CD14-positive monocyte (primary cell): Measurements from ENCODE around the gene ADAMTSL1. TPM values are rescaled to one million over a fixed set of nuclear protein-coding genes. Genes with fewer than 3 reads are reported as not detected.

Experiments
- DNase-seq, 3 donors: peaks; one replicate each; pipeline ENCODE4 v3.0.0-alpha.2; 2011 to 2022
- H2AFZ ChIP-seq: 2 replicates; pipeline ENCODE4 v1.6.0; 2012; ENCODE audit warnings: mild to moderate bottlenecking, low read depth, low read length, inconsistent platforms; ENCODE audit not compliant: insufficient read depth, poor library complexity, severe bottlenecking
- H3K27ac ChIP-seq, 2 donors: 1 replicate in 1 of 2; 2 replicates in 1 of 2; pipeline ENCODE4 v1.5.1; 2012 to 2013; ENCODE audit warnings: low read length in 2 of 2, control low read depth in 1 of 2, inconsistent platforms in 1 of 2, low read depth in 1 of 2, mild to moderate bottlenecking in 1 of 2
- H3K27me3 ChIP-seq, 2 donors: one replicate each; pipeline versions ENCODE4 v1.6.0 to v1.6.1; 2011 to 2013; ENCODE audit warnings: low read length in 2 of 2; ENCODE audit not compliant: control insufficient read depth in 2 of 2, insufficient read depth in 2 of 2
- H3K36me3 ChIP-seq, 2 donors: replicated peaks in 1 of 2; 1 replicate in 1 of 2; 2 replicates in 1 of 2; pipeline versions ENCODE4 v1.5.1 to v1.6.1; 2012 to 2013; ENCODE audit warnings: low read length in 2 of 2, control low read depth in 1 of 2, inconsistent platforms in 1 of 2, mild to moderate bottlenecking in 1 of 2; ENCODE audit not compliant: insufficient read depth in 2 of 2, control insufficient read depth in 1 of 2
- H3K4me1 ChIP-seq, 2 donors: 1 replicate in 1 of 2; 2 replicates in 1 of 2; pipeline versions ENCODE4 v1.5.1 to v1.6.1; 2012 to 2013; ENCODE audit warnings: low read length in 2 of 2, control low read depth in 1 of 2, inconsistent platforms in 1 of 2, mild to moderate bottlenecking in 1 of 2, moderate library complexity in 1 of 2; ENCODE audit not compliant: insufficient read depth in 2 of 2, control insufficient read depth in 1 of 2
- H3K4me2 ChIP-seq: replicated peaks from 2 replicates; pipeline ENCODE3; 2012; ENCODE audit warnings: low read length, moderate library complexity, mild to moderate bottlenecking; ENCODE audit not compliant: poor library complexity, severe bottlenecking; ENCODE audit errors: extremely low read depth
- H3K4me3 ChIP-seq, 3 experiments: fragments of 200-600 bp in 1 of 3; sonication (generic) in 1 of 3; replicated peaks in 1 of 3; 1 replicate in 2 of 3; 2 replicates in 1 of 3; pipeline ENCODE4 v1.5.1; 2011 to 2013; ENCODE audit warnings: low read length in 3 of 3, mild to moderate bottlenecking in 3 of 3, control low read depth in 2 of 3, low read depth in 2 of 3, inconsistent platforms in 1 of 3, moderate library complexity in 1 of 3
- H3K79me2 ChIP-seq: 2 replicates; pipeline ENCODE4 v1.6.0; 2012; ENCODE audit warnings: mild to moderate bottlenecking, control low read depth, inconsistent platforms, low read length, moderate library complexity; ENCODE audit not compliant: insufficient read depth
- H3K9ac ChIP-seq: 2 replicates; pipeline ENCODE4 v1.6.0; 2017; ENCODE audit warnings: low read length, mild to moderate bottlenecking; ENCODE audit not compliant: insufficient read depth, poor library complexity, severe bottlenecking
- H3K9me3 ChIP-seq, 2 donors: replicated peaks in 1 of 2; 1 replicate in 1 of 2; 2 replicates in 1 of 2; pipeline versions ENCODE4 v1.5.1 to v1.6.1; 2012 to 2013; ENCODE audit warnings: low read length in 2 of 2, control low read depth in 1 of 2; ENCODE audit not compliant: control insufficient read depth in 1 of 2, insufficient read depth in 1 of 2
- H4K20me1 ChIP-seq: 2 replicates; pipeline ENCODE4 v1.6.0; 2012; ENCODE audit warnings: mild to moderate bottlenecking, low read length, control low read depth, moderate library complexity; ENCODE audit not compliant: insufficient read depth
- H3K27ac Mint-ChIP-seq, 7 donors: one replicate each; pipeline ENCODE4 v1.8.0; 2020; ENCODE audit warnings: mild to moderate bottlenecking in 7 of 7, mixed read lengths in 7 of 7, moderate library complexity in 6 of 7, inconsistent platforms in 2 of 7
- H3K27me3 Mint-ChIP-seq, 3 donors: one replicate each; pipeline ENCODE4 v1.8.0; 2021 to 2022; ENCODE audit warnings: low read depth in 3 of 3, mild to moderate bottlenecking in 3 of 3, mixed read lengths in 3 of 3, moderate library complexity in 3 of 3, inconsistent platforms in 1 of 3
- H3K36me3 Mint-ChIP-seq, 2 donors: one replicate each; pipeline ENCODE4 v1.8.0; 2020; ENCODE audit warnings: mixed read lengths in 2 of 2, inconsistent platforms in 1 of 2, mild to moderate bottlenecking in 1 of 2
- H3K4me1 Mint-ChIP-seq: one replicate; pipeline ENCODE4 v1.8.0; 2020; ENCODE audit warnings: mild to moderate bottlenecking, mixed read lengths
- H3K4me3 Mint-ChIP-seq, 2 donors: one replicate each; pipeline ENCODE4 v1.8.0; 2020; ENCODE audit warnings: mild to moderate bottlenecking in 2 of 2, mixed read lengths in 2 of 2, moderate library complexity in 1 of 2
- H3K9me3 Mint-ChIP-seq, 7 donors: one replicate each; pipeline ENCODE4 v1.8.0; 2020 to 2022; ENCODE audit warnings: mixed read lengths in 7 of 7, mild to moderate bottlenecking in 6 of 7, moderate library complexity in 6 of 7, inconsistent platforms in 2 of 7
- WGBS: methylation state at CpG from one replicate; pipeline ENCODE4 v1.1.5; 2013; ENCODE audit warnings: missing lambda C conversion rate; ENCODE audit not compliant: insufficient coverage; 5-methylcytosine and 5-hydroxymethylcytosine counted together
- intact Hi-C, 2 donors: fragments of 100-400 bp; cut with micrococcal nuclease; formaldehyde crosslinking; loops; one replicate each; pipeline versions ENCODE4 v1.15.0 to v1.15.1; 2023
- polyA plus RNA-seq, 3 donors: library from polyadenylated mRNA; depleted of rRNA in 1 of 3; unstranded in 2 of 3; stranded (reverse) in 1 of 3; fragments of 300-500 nt in 2 of 3; fragments of >200 nt in 1 of 3; fragmentation: Illumina TruSeq in 2 of 3; gene quantifications; 1 replicate in 2 of 3; 2 replicates in 1 of 3; pipeline ENCODE4 v1.2.3, GENCODE V29; 2012 to 2021
- TF ChIP-seq, protein P1 (sequence below): fragments of 200-600 bp; IDR thresholded peaks from one replicate; pipeline ENCODE4 v1.8.0; 2022; ENCODE audit warnings: antibody characterized with exemption, mild to moderate bottlenecking

The ADAMTSL1 gene
- polyA plus RNA-seq, 3 donors = not detected

DNA sequence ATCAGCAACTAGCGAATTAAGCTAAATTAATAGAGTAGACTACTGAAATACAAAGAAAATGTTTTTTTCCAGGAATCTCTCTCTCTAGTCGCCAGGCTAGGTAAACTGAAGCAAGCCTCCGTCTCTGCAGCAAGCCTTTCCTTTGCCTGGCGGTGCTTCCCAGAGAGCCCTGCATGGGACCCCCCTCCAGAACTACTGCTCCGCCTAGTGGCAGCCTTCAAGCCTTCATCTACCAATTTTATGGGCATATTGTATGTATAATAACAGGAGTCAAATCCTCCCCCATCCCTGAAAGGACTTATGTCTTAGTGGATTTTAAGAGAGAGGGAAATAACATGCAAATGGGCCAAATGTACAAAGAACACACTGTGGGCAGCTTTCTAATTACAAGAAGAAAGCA is 317.1 kb downstream of the ADAMTSL1 start:
- Histone ChIP-seq H3K9ac (no peak overlapping the region), H3K4me2 (no peak overlapping the region), H3K27me3 (no peaks in the 10 kb centered on the region), H3K4me1 (no peaks in the 10 kb centered on the region), H3K4me3 (no peak overlapping the region), H3K79me2 (no peaks in the 10 kb centered on the region), H3K36me3 (no peaks in the 10 kb centered on the region), H3K9me3 (no peaks in the 10 kb centered on the region), H4K20me1 (no peaks in the 10 kb centered on the region), H3K27ac (no peak overlapping the region), H2AFZ (no peak overlapping the region)
- Mint-ChIP-seq H3K27ac (no peak overlapping the region), H3K4me3 (no peak overlapping the region), H3K36me3 (no peaks in the 10 kb centered on the region), H3K9me3 (peaks cover 0 to 4% (median 0%) of the 10 kb centered on the region in 7 donors), H3K27me3 (peaks cover 0 to 3% (median 0%) of the 10 kb centered on the region in 3 donors), H3K4me1 (no peaks in the 10 kb centered on the region)
- no peak for DNase-seq
- TF ChIP-seq, protein P1, sequence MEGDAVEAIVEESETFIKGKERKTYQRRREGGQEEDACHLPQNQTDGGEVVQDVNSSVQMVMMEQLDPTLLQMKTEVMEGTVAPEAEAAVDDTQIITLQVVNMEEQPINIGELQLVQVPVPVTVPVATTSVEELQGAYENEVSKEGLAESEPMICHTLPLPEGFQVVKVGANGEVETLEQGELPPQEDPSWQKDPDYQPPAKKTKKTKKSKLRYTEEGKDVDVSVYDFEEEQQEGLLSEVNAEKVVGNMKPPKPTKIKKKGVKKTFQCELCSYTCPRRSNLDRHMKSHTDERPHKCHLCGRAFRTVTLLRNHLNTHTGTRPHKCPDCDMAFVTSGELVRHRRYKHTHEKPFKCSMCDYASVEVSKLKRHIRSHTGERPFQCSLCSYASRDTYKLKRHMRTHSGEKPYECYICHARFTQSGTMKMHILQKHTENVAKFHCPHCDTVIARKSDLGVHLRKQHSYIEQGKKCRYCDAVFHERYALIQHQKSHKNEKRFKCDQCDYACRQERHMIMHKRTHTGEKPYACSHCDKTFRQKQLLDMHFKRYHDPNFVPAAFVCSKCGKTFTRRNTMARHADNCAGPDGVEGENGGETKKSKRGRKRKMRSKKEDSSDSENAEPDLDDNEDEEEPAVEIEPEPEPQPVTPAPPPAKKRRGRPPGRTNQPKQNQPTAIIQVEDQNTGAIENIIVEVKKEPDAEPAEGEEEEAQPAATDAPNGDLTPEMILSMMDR = no peak
- intact Hi-C loops = no loop called here
- WGBS = 92% methylated on average over 2 of the region's 5 CpGs

DNA sequence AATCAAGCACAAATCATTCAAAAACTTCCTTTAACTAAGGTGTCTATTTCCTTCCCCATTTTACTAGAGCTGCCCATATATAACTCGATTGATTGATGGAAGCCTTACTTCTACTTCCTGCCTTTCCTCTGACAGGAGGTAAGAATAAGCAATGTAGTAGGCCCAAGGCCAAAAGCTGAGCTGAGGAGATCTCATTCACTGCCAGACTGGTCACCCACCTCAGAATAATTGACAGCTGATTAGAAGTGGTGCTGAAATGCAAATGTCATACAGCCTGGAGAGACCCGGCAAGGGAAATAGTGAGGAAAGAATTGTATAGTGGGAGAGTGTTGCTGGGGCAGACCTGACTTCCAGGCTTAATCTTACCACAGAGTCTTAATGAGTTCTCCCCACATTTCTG is 319.2 kb downstream of the ADAMTSL1 start:
- Histone ChIP-seq H3K4me3 (no peak overlapping the region), H3K9ac (no peak overlapping the region), H3K36me3 (no peaks in the 10 kb centered on the region), H3K27ac (no peak overlapping the region), H4K20me1 (no peaks in the 10 kb centered on the region), H2AFZ (no peak overlapping the region), H3K4me1 (no peaks in the 10 kb centered on the region), H3K27me3 (no peaks in the 10 kb centered on the region), H3K9me3 (no peaks in the 10 kb centered on the region), H3K4me2 (no peak overlapping the region), H3K79me2 (no peaks in the 10 kb centered on the region)
- no peaks in the 10 kb centered on the region for H3K4me1 Mint-ChIP-seq
- H3K9me3 Mint-ChIP-seq = peaks cover 0 to 4% (median 0%) of the 10 kb centered on the region in 7 donors
- H3K36me3 Mint-ChIP-seq = no peaks in the 10 kb centered on the region
- H3K27me3 Mint-ChIP-seq = peaks cover 0 to 3% (median 2%) of the 10 kb centered on the region in 3 donors
- H3K27ac Mint-ChIP-seq = no peak overlapping the region
- H3K4me3 Mint-ChIP-seq = no peak overlapping the region
- TF ChIP-seq, protein P1 = no peak
- intact Hi-C loops = no loop called here
- DNase-seq = no peak
- no CpG with 5 or more reads among the region's 2 CpGs for WGBS
